Measurements from ENCODE around the gene FLT3. TPM values are rescaled to one million over a fixed set of nuclear protein-coding genes. Genes with fewer than 3 reads are reported as not detected.
A peak's percentile ranks its signal among the peaks of the same experiment; 100 is the strongest.

Gene FLT3
- total and polyA plus RNA-seq, 2 experiments from 2014 or later = 0.06 TPM; not detected in 1

DNA sequence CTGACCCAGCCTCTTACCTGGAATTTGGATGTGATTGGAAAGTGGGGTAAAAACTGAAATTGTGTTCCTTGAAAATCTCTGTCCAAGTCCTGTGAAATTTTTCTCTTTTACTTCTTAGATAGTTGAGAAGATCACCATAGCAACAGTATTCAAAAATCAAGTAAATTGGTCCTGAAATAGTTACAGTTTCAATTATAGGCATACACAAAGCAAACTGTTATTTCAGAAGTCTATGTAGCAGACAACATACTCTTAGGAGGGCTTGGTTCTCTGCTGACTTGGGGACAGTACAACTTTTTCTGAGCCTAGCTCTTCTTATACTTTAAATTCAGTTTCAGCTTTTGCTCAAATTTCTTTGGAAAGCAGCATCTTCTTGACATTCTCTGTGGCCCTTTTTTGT lies 73.3 kb downstream of the FLT3 start:
- no peaks in the 10 kb centered on the region for H3K9me3 ChIP-seq (ENCODE audit: low read depth)
- peaks cover 6% of the 10 kb centered on the region for H3K4me1 ChIP-seq (ENCODE audit: low read depth)
- no peak for DNase-seq (ENCODE audit: low read depth in 1 of 2, low spot score in 1 of 2)
- H3K4me3 ChIP-seq = no peak overlapping the region
- no peaks in the 10 kb centered on the region for H3K27me3 ChIP-seq
- H3K27ac ChIP-seq = no peak overlapping the region
- TF ChIP-seq CTCF (IDR thresholded peaks at IDR 0.05; ENCODE audit: low read depth, low read length) = no peak
- no peaks in the 10 kb centered on the region for H3K36me3 ChIP-seq

DNA sequence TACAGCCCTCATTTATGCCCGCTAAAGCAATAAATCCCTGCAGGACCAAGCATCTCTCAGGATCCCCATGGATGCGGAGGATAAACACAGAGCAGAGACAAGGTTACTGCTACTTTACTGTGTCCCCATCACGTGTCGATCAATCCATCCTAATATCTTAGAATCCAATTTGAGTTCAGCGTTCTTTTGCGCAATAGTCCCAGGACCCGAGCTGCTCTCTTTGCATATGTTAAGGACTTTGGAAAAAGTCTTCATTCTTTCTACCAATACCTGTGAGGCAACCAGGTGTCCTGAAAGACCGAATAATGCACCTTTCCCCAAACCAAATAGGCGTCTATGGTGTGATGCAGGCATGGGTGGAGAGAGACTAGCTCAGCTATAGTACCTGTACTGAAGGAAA lies 73.9 kb downstream of the FLT3 start:
- TF ChIP-seq CTCF (IDR thresholded peaks at IDR 0.05; ENCODE audit: low read depth, low read length) = no peak
- Histone ChIP-seq H3K4me3 (no peak overlapping the region), H3K36me3 (no peaks in the 10 kb centered on the region), H3K9me3 (ENCODE audit: low read depth) (no peaks in the 10 kb centered on the region), H3K27ac (no peak overlapping the region), H3K4me1 (ENCODE audit: low read depth) (peaks cover 6% of the 10 kb centered on the region), H3K27me3 (no peaks in the 10 kb centered on the region)
- no peak for DNase-seq (ENCODE audit: low read depth in 1 of 2, low spot score in 1 of 2)

DNA sequence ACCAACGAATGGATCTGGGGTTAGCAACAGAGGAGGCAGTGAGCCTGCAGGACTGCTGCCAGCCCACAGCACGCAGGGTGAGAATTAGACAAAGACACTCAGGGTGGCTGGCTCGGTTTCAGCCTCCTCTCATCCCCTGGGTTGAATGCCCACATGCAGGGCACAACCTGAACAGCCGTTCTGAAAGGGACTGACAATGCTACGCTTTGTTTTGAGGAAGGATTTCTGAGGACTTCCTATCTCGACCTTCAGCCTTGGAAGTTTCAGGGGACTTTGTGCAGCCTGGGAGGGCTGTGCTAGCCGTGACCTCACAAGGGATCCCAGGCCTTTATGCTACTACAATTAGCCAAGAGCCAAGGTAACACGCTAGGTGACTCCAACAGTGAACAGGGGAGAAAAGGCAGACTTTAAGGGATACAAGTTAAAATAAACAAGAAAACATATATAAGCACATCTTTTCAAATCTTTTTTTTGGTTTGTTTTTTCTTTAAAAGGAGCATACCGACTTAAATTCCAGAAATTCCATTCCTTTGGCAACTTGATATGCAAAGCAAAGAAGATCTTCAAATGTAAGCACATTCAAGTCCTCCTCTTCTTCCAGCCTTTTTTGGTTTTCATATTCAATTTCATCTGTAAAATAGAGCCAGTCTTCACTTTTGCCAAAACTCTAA lies 77.4 kb downstream of the FLT3 start:
- Histone ChIP-seq H3K4me1 (ENCODE audit: low read depth) (peaks cover 6% of the 10 kb centered on the region), H3K27ac (no peak overlapping the region), H3K9me3 (ENCODE audit: low read depth) (no peaks in the 10 kb centered on the region), H3K36me3 (no peaks in the 10 kb centered on the region), H3K4me3 (no peak overlapping the region), H3K27me3 (no peaks in the 10 kb centered on the region)
- no peak for TF ChIP-seq CTCF (IDR thresholded peaks at IDR 0.05; ENCODE audit: low read depth, low read length)
- peak; percentile 13 to 23 for DNase-seq (ENCODE audit: low read depth in 1 of 2, low spot score in 1 of 2)

DNA sequence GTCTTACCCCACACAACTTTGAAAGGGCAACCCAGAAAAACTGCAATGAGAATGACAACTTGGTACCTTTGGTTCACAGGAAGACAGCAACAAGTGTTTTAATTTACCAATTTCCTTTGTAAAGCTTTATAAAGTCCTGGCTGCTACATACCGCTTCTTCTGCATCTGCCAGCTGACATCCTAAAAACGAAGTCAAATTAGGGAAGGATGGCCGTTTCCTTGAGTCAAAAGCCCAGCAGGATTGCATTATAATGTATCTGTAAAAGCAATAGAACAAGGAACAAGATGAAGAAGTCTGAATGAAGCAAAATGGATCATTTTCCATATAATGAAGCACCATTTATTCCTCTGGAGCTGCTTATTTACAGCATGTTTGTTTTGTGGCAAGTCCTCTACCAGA lies 86.1 kb downstream of the FLT3 start:
- no peak for TF ChIP-seq CTCF (IDR thresholded peaks at IDR 0.05; ENCODE audit: low read depth, low read length)
- Histone ChIP-seq H3K27ac (no peak overlapping the region), H3K4me3 (no peak overlapping the region), H3K4me1 (ENCODE audit: low read depth) (no peaks in the 10 kb centered on the region), H3K36me3 (no peaks in the 10 kb centered on the region), H3K27me3 (peaks cover 5% of the 10 kb centered on the region), H3K9me3 (ENCODE audit: low read depth) (no peaks in the 10 kb centered on the region)
- DNase-seq (ENCODE audit: low read depth in 1 of 2, low spot score in 1 of 2) = no peak

GRCh38 chr13:28013482-28013881 lies 86.9 kb downstream of the FLT3 start:
- DNase-seq (ENCODE audit: low read depth in 1 of 2, low spot score in 1 of 2) = no peak

More at GRCh38 chr13:28013482-28013881, 86.9 kb downstream of the FLT3 start:
- no peaks in the 10 kb centered on the region for H3K9me3 ChIP-seq (ENCODE audit: low read depth)
- H3K4me1 ChIP-seq (ENCODE audit: low read depth) = no peaks in the 10 kb centered on the region
- H3K36me3 ChIP-seq = no peaks in the 10 kb centered on the region
- peaks cover 5% of the 10 kb centered on the region for H3K27me3 ChIP-seq
- no peak for TF ChIP-seq CTCF (IDR thresholded peaks at IDR 0.05; ENCODE audit: low read depth, low read length)
- no peak overlapping the region for H3K4me3 ChIP-seq
- no peak overlapping the region for H3K27ac ChIP-seq

Data from cardiac muscle cell (in vitro differentiated cells and primary cell).